Vagina (tissue), 2 donors: ENCODE measurements around the gene ARID4B.

ENCODE experiments used
- POLR2A ChIP-seq, 2 donors: fragments of 450-650 bp; IDR thresholded peaks; one replicate each; pipeline ENCODE4 v1.6.1; 2017; ENCODE audit warnings: antibody characterized with exemption in 2 of 2, mild to moderate bottlenecking in 2 of 2, moderate library complexity in 2 of 2
- TF ChIP-seq, protein P1 (sequence below), 3 experiments: fragments of 450-650 bp in 2 of 3; fragments of 200-600 bp in 1 of 3; sonication (generic) in 1 of 3; IDR thresholded peaks; one replicate each; pipeline ENCODE4 v1.5.1; 2017 to 2019; ENCODE audit warnings: antibody characterized with exemption in 3 of 3, mild to moderate bottlenecking in 2 of 3, moderate library complexity in 2 of 3

GRCh38 chr1:235296729-235297128 lies 31.2 kb downstream of the ARID4B start:
- no peak for TF ChIP-seq POLR2A (IDR thresholded peaks at IDR 0.05)
- TF ChIP-seq, protein P1, sequence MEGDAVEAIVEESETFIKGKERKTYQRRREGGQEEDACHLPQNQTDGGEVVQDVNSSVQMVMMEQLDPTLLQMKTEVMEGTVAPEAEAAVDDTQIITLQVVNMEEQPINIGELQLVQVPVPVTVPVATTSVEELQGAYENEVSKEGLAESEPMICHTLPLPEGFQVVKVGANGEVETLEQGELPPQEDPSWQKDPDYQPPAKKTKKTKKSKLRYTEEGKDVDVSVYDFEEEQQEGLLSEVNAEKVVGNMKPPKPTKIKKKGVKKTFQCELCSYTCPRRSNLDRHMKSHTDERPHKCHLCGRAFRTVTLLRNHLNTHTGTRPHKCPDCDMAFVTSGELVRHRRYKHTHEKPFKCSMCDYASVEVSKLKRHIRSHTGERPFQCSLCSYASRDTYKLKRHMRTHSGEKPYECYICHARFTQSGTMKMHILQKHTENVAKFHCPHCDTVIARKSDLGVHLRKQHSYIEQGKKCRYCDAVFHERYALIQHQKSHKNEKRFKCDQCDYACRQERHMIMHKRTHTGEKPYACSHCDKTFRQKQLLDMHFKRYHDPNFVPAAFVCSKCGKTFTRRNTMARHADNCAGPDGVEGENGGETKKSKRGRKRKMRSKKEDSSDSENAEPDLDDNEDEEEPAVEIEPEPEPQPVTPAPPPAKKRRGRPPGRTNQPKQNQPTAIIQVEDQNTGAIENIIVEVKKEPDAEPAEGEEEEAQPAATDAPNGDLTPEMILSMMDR (IDR thresholded peaks at IDR 0.05), result no peak
